Measurements from ENCODE around the gene SCN10A.

The SCN10A gene

GRCh38 chr3:38756892-38757291, 59.1 kb downstream of the SCN10A start:
- Histone ChIP-seq H3K4me3 (ENCODE audit: low read length) (no peak overlapping the region), H3K79me2 (ENCODE audit: low read length) (no peaks in the 10 kb centered on the region), H4K20me1 (ENCODE audit: insufficient read depth, low read length) (no peaks in the 10 kb centered on the region), H3K27ac (ENCODE audit: low read length) (no peak overlapping the region), H3K9me3 (ENCODE audit: insufficient read depth, low read length) (peaks cover 6% of the 10 kb centered on the region; the same call in 1 of the 2 replicates), H3K36me3 (replicated peaks; ENCODE audit: low read depth, low read length) (no peaks in the 10 kb centered on the region), H3K27me3 (ENCODE audit: low read depth, low read length) (peaks cover 55% of the 10 kb centered on the region), H3K4me1 (ENCODE audit: low read length) (no peaks in the 10 kb centered on the region), H3K4me2 (ENCODE audit: low read length) (no peak overlapping the region), H2AFZ (ENCODE audit: low read depth, low read length) (no peak overlapping the region), H3K9ac (ENCODE audit: low read length) (no peak overlapping the region)
- TF ChIP-seq CTCF (IDR thresholded peaks at IDR 0.05; ENCODE audit: low read depth, low read length) (no peak), EZH2phosphoT487 (IDR thresholded peaks at IDR 0.05; ENCODE audit: low read depth) (no peak)

- Histone ChIP-seq H3K36me3 (replicated peaks; ENCODE audit: low read depth, low read length) (no peaks in the 10 kb centered on the region), H3K4me1 (ENCODE audit: low read length) (no peaks in the 10 kb centered on the region), H3K9ac (ENCODE audit: low read length) (no peak overlapping the region), H3K4me3 (ENCODE audit: low read length) (no peak overlapping the region), H3K79me2 (ENCODE audit: low read length) (no peaks in the 10 kb centered on the region), H3K4me2 (ENCODE audit: low read length) (no peak overlapping the region), H3K27me3 (ENCODE audit: low read depth, low read length) (peaks cover 52% of the 10 kb centered on the region), H3K27ac (ENCODE audit: low read length) (no peak overlapping the region), H4K20me1 (ENCODE audit: insufficient read depth, low read length) (no peaks in the 10 kb centered on the region), H2AFZ (ENCODE audit: low read depth, low read length) (no peak overlapping the region), H3K9me3 (ENCODE audit: insufficient read depth, low read length) (no peaks in the 10 kb centered on the region)
- TF ChIP-seq EZH2phosphoT487 (IDR thresholded peaks at IDR 0.05; ENCODE audit: low read depth) (no peak), CTCF (IDR thresholded peaks at IDR 0.05; ENCODE audit: low read depth, low read length) (no peak)
Measured at GRCh38 chr3:38755130-38755529, 60.9 kb downstream of the SCN10A start.

GRCh38 chr3:38746641-38747040, 69.4 kb downstream of the SCN10A start:
- no peak overlapping the region for H3K9ac ChIP-seq (ENCODE audit: low read length)
- no peak for TF ChIP-seq CTCF (IDR thresholded peaks at IDR 0.05; ENCODE audit: low read depth, low read length)
- TF ChIP-seq EZH2phosphoT487 (IDR thresholded peaks at IDR 0.05; ENCODE audit: low read depth), result no peak
- H2AFZ ChIP-seq (ENCODE audit: low read depth, low read length), result no peak overlapping the region
- H4K20me1 ChIP-seq (ENCODE audit: insufficient read depth, low read length), result no peaks in the 10 kb centered on the region
- H3K4me2 ChIP-seq (ENCODE audit: low read length), result no peak overlapping the region
- no peaks in the 10 kb centered on the region for H3K36me3 ChIP-seq (replicated peaks; ENCODE audit: low read depth, low read length)
- H3K4me3 ChIP-seq (ENCODE audit: low read length), result no peak overlapping the region
- peaks cover 2% of the 10 kb centered on the region; the same call in 1 of the 2 replicates for H3K4me1 ChIP-seq (ENCODE audit: low read length)
- H3K27ac ChIP-seq (ENCODE audit: low read length), result no peak overlapping the region
- no peaks in the 10 kb centered on the region for H3K79me2 ChIP-seq (ENCODE audit: low read length)
- H3K9me3 ChIP-seq (ENCODE audit: insufficient read depth, low read length), result no peaks in the 10 kb centered on the region
- peaks cover 63% of the 10 kb centered on the region for H3K27me3 ChIP-seq (ENCODE audit: low read depth, low read length)

- TF ChIP-seq CTCF (IDR thresholded peaks at IDR 0.05; ENCODE audit: low read depth, low read length), result no peak
- TF ChIP-seq EZH2phosphoT487 (IDR thresholded peaks at IDR 0.05; ENCODE audit: low read depth), result no peak
- H3K9ac ChIP-seq (ENCODE audit: low read length), result no peak overlapping the region
- no peak overlapping the region for H3K4me2 ChIP-seq (ENCODE audit: low read length)
- no peaks in the 10 kb centered on the region for H3K36me3 ChIP-seq (replicated peaks; ENCODE audit: low read depth, low read length)
- no peak overlapping the region for H3K27ac ChIP-seq (ENCODE audit: low read length)
- H3K4me1 ChIP-seq (ENCODE audit: low read length), result peaks cover 2% of the 10 kb centered on the region; the same call in 1 of the 2 replicates
- peaks cover 47% of the 10 kb centered on the region for H3K27me3 ChIP-seq (ENCODE audit: low read depth, low read length)
- H4K20me1 ChIP-seq (ENCODE audit: insufficient read depth, low read length), result no peaks in the 10 kb centered on the region
- no peaks in the 10 kb centered on the region for H3K79me2 ChIP-seq (ENCODE audit: low read length)
- no peak overlapping the region for H2AFZ ChIP-seq (ENCODE audit: low read depth, low read length)
- no peak overlapping the region for H3K4me3 ChIP-seq (ENCODE audit: low read length)
- H3K9me3 ChIP-seq (ENCODE audit: insufficient read depth, low read length), result no peaks in the 10 kb centered on the region
Measured at GRCh38 chr3:38743043-38743442, 73.0 kb downstream of the SCN10A start.

Data from OCI-LY3 (cell line).